ENCODE data around the gene JMJD1C. TPM values are rescaled to one million over a fixed set of nuclear protein-coding genes. Genes with fewer than 3 reads are reported as not detected.

JMJD1C gene
- total RNA-seq, 1 experiment from 2014 or later: 139 TPM

GRCh38 chr10:63253040-63253439 lies 212.7 kb downstream of the JMJD1C start:
- no TSS peak for BruUV-seq (replicated peaks)
- Histone ChIP-seq H3K27me3 (ENCODE audit: low read length) (no peaks in the 10 kb centered on the region), H3K27ac (ENCODE audit: low read length) (no peak overlapping the region), H3K4me2 (ENCODE audit: low read length) (no peak overlapping the region), H3K9ac (ENCODE audit: low read length) (no peak overlapping the region), H3K4me1 (ENCODE audit: insufficient read depth, low read length) (peaks cover 1% of the 10 kb centered on the region), H3K36me3 (ENCODE audit: low read depth, low read length) (peaks cover 5% of the 10 kb centered on the region; the same call in 1 of the 2 replicates), H3F3A (ENCODE audit: low read length, unreplicated experiment) (no peaks in the 10 kb centered on the region), H3K4me3 (ENCODE audit: low read length) (no peak overlapping the region), H4K20me1 (ENCODE audit: low read length) (peaks cover 65% of the 10 kb centered on the region), H3K79me2 (ENCODE audit: low read length) (peaks cover 99% of the 10 kb centered on the region), H3K9me3 (ENCODE audit: low read length) (no peaks in the 10 kb centered on the region), H3K9me2 (replicated peaks; ENCODE audit: low read length) (no peaks in the 10 kb centered on the region), H2AFZ (ENCODE audit: low read length) (no peak overlapping the region)
- ChIA-PET POLR2A (ENCODE audit: unreplicated experiment) (interaction anchor here (0.6 to 0.7 kb wide), 2 partner anchors 72 to 109 kb away, joined by 7 to 11 read pairs; no protein-coding TSS in a partner anchor), CTCF (no interaction called here)
- intact Hi-C loops (cut with micrococcal nuclease): no loop called here
- no peak for DNase-seq
- ATAC-seq: no peak
- TF ChIP-seq EZH2phosphoT487 (IDR thresholded peaks at IDR 0.05; ENCODE audit: borderline replicate concordance, low read length) (no peak), CTCF (conservative IDR thresholded peaks at IDR 0.05; ENCODE audit: low read depth, low read length) (no peak), EZH2 (IDR thresholded peaks at IDR 0.05; ENCODE audit: low read length, unreplicated experiment) (no peak)

- intact Hi-C loops (cut with micrococcal nuclease): no loop called here
- ChIA-PET POLR2A (ENCODE audit: unreplicated experiment) (interaction anchor here (0.7 kb wide), 1 partner anchor 110 kb away, joined by 11 read pairs; no protein-coding TSS in a partner anchor), CTCF (no interaction called here)
- Histone ChIP-seq H3K4me2 (ENCODE audit: low read length) (no peak overlapping the region), H3K27ac (ENCODE audit: low read length) (no peak overlapping the region), H3K79me2 (ENCODE audit: low read length) (peaks cover 99% of the 10 kb centered on the region), H3F3A (ENCODE audit: low read length, unreplicated experiment) (no peaks in the 10 kb centered on the region), H3K9me3 (ENCODE audit: low read length) (no peaks in the 10 kb centered on the region), H3K4me1 (ENCODE audit: insufficient read depth, low read length) (peaks cover 9% of the 10 kb centered on the region), H3K9me2 (replicated peaks; ENCODE audit: low read length) (no peaks in the 10 kb centered on the region), H4K20me1 (ENCODE audit: low read length) (peaks cover 62% of the 10 kb centered on the region), H2AFZ (ENCODE audit: low read length) (no peak overlapping the region), H3K9ac (ENCODE audit: low read length) (no peak overlapping the region), H3K27me3 (ENCODE audit: low read length) (no peaks in the 10 kb centered on the region), H3K4me3 (ENCODE audit: low read length) (no peak overlapping the region), H3K36me3 (ENCODE audit: low read depth, low read length) (peaks cover 4% of the 10 kb centered on the region; the same call in 1 of the 2 replicates)
- DNase-seq: no peak
- no TSS peak for BruUV-seq (replicated peaks)
- no peak for ATAC-seq
- TF ChIP-seq EZH2phosphoT487 (IDR thresholded peaks at IDR 0.05; ENCODE audit: borderline replicate concordance, low read length) (no peak), EZH2 (IDR thresholded peaks at IDR 0.05; ENCODE audit: low read length, unreplicated experiment) (no peak), CTCF (conservative IDR thresholded peaks at IDR 0.05; ENCODE audit: low read depth, low read length) (no peak)
Observed at GRCh38 chr10:63252095-63252762, 213.5 kb downstream of the JMJD1C start.

- no peak for TF ChIP-seq EZH2phosphoT487 (IDR thresholded peaks at IDR 0.05; ENCODE audit: borderline replicate concordance, low read length)
- TF ChIP-seq CTCF (conservative IDR thresholded peaks at IDR 0.05; ENCODE audit: low read depth, low read length): no peak
- TF ChIP-seq EZH2 (IDR thresholded peaks at IDR 0.05; ENCODE audit: low read length, unreplicated experiment): no peak
- Histone ChIP-seq H3F3A (ENCODE audit: low read length, unreplicated experiment) (no peaks in the 10 kb centered on the region), H3K27ac (ENCODE audit: low read length) (no peak overlapping the region), H3K9me2 (replicated peaks; ENCODE audit: low read length) (no peaks in the 10 kb centered on the region), H3K9me3 (ENCODE audit: low read length) (no peaks in the 10 kb centered on the region), H3K4me3 (ENCODE audit: low read length) (no peak overlapping the region), H4K20me1 (ENCODE audit: low read length) (peaks cover 61% of the 10 kb centered on the region), H3K36me3 (ENCODE audit: low read depth, low read length) (peaks cover 11% of the 10 kb centered on the region; the same call in 1 of the 2 replicates), H3K79me2 (ENCODE audit: low read length) (peaks cover 99% of the 10 kb centered on the region), H3K4me1 (ENCODE audit: insufficient read depth, low read length) (peaks cover 22% of the 10 kb centered on the region), H2AFZ (ENCODE audit: low read length) (no peak overlapping the region), H3K4me2 (ENCODE audit: low read length) (no peak overlapping the region), H3K27me3 (ENCODE audit: low read length) (no peaks in the 10 kb centered on the region), H3K9ac (ENCODE audit: low read length) (no peak overlapping the region)
- ChIA-PET CTCF (no interaction called here), POLR2A (ENCODE audit: unreplicated experiment) (interaction anchor here (0.6 kb wide), 1 partner anchor 197 kb away, joined by 8 read pairs; no protein-coding TSS in a partner anchor)
- intact Hi-C loops (cut with micrococcal nuclease): no loop called here
- DNase-seq (no peak), ATAC-seq (no peak)
- no TSS peak for BruUV-seq (replicated peaks)
Observed at GRCh38 chr10:63250032-63250431, 215.7 kb downstream of the JMJD1C start.

Data from PC-3 (cell line).